ENCODE results near the gene RASGRP1. TPM values are rescaled to one million over a fixed set of nuclear protein-coding genes. Genes with fewer than 3 reads are reported as not detected.

The RASGRP1 gene
- total RNA-seq, 5 donors from 2014 or later (not counting 1 experiment from before 2014, with no cell fraction given) = 118 to 148 (median 131) TPM

- POLR2A ChIA-PET = interaction anchor here in 1 of 2 donors (1.1 kb wide), 1 partner anchor 29 kb away, joined by 4 read pairs; the partner anchor contains the start of gene RASGRP1
- H3K9me3 Mint-ChIP-seq = no peaks in the 10 kb centered on the region
- Histone ChIP-seq H3K36me3 (ENCODE audit: control insufficient read depth in 2 of 2, extremely low read depth in 1 of 2, insufficient read depth in 1 of 2, low read length in 1 of 2) (peaks cover 0 to 48% of the 10 kb centered on the region in 2 donors), H3K27me3 (replicated peaks in 1 of 2; ENCODE audit: control insufficient read depth in 2 of 2, extremely low read depth in 1 of 2, insufficient read depth in 2 of 2, low read length in 1 of 2) (no peaks in the 10 kb centered on the region), H3K4me1 (ENCODE audit: control insufficient read depth in 1 of 2, extremely low read depth in 1 of 2, insufficient read depth in 2 of 2, low read length in 2 of 2) (peaks cover 75 to 76% of the 10 kb centered on the region in 2 experiments), H3K9me3 (no peaks in the 10 kb centered on the region), H3K27ac (ENCODE audit: low read length) (peak overlapping the region; percentile 11), H3K4me3 (ENCODE audit: control insufficient read depth in 1 of 2, extremely low read depth in 1 of 2, low read length in 1 of 2) (no peak overlapping the region)
- no peak for ATAC-seq (replicated peaks in 1 of 4)
- H3K27ac Mint-ChIP-seq = peak overlapping the region; percentile 91 to 97
- no peak for DNase-seq
- no peaks in the 10 kb centered on the region for H3K27me3 Mint-ChIP-seq
- H3K4me3 Mint-ChIP-seq = peak overlapping the region in 1 of 3 donors; percentile 40
- H3K36me3 Mint-ChIP-seq = peaks cover 61% of the 10 kb centered on the region
- H3K4me1 Mint-ChIP-seq = peaks cover 99 to 100% (median 99%) of the 10 kb centered on the region in 3 donors
- CTCF ChIA-PET = interaction anchor here (0.6 to 4.2 kb wide), 12 partner anchors 11 to 165 kb away, joined by 3 to 19 read pairs (median 4); partner anchors contain the start of gene RASGRP1 (in 1 of the 2)
- WGBS (ENCODE audit: insufficient coverage) = no CpG with 5 or more reads among the region's 3 CpGs
Measured at GRCh38 chr15:38534691-38535090, 29.9 kb downstream of the RASGRP1 start.

- Histone ChIP-seq H3K4me1 (ENCODE audit: control insufficient read depth in 1 of 2, extremely low read depth in 1 of 2, insufficient read depth in 2 of 2, low read length in 2 of 2) (peaks cover 74% of the 10 kb centered on the region in 2 experiments), H3K27ac (ENCODE audit: low read length) (peak overlapping the region; percentile 40), H3K36me3 (ENCODE audit: control insufficient read depth in 2 of 2, extremely low read depth in 1 of 2, insufficient read depth in 1 of 2, low read length in 1 of 2) (peaks cover 0 to 50% of the 10 kb centered on the region in 2 donors), H3K4me3 (ENCODE audit: control insufficient read depth in 1 of 2, extremely low read depth in 1 of 2, low read length in 1 of 2) (no peak overlapping the region), H3K27me3 (replicated peaks in 1 of 2; ENCODE audit: control insufficient read depth in 2 of 2, extremely low read depth in 1 of 2, insufficient read depth in 2 of 2, low read length in 1 of 2) (no peaks in the 10 kb centered on the region), H3K9me3 (no peaks in the 10 kb centered on the region)
- peak overlapping the region; percentile 91 to 97 for H3K27ac Mint-ChIP-seq
- peaks cover 97 to 100% (median 100%) of the 10 kb centered on the region in 3 donors for H3K4me1 Mint-ChIP-seq
- DNase-seq = no peak
- H3K36me3 Mint-ChIP-seq = peaks cover 67% of the 10 kb centered on the region
- POLR2A ChIA-PET = interaction anchor here in 1 of 2 donors (1.1 kb wide), 1 partner anchor 30 kb away, joined by 4 read pairs; the partner anchor contains the start of gene RASGRP1
- H3K9me3 Mint-ChIP-seq = peaks cover 0 to 5% (median 0%) of the 10 kb centered on the region in 3 donors
- CTCF ChIA-PET = interaction anchor here (1.0 to 4.2 kb wide), 9 partner anchors 12 to 166 kb away, joined by 3 to 19 read pairs (median 4); no protein-coding TSS in a partner anchor
- H3K4me3 Mint-ChIP-seq = peak overlapping the region in 2 of 3 donors; percentile 21 to 40
- no peaks in the 10 kb centered on the region for H3K27me3 Mint-ChIP-seq
- peak in 2 of 4 experiments; percentile 2 to 29 for ATAC-seq (replicated peaks in 1 of 4)
Measured at GRCh38 chr15:38533926-38534325, 30.7 kb downstream of the RASGRP1 start.

GRCh38 chr15:38533416-38533915 lies 31.1 kb downstream of the RASGRP1 start:
- ATAC-seq (replicated peaks in 1 of 4) = peak in 2 of 4 experiments; percentile 34 to 52
- Histone ChIP-seq H3K9me3 (no peaks in the 10 kb centered on the region), H3K36me3 (ENCODE audit: control insufficient read depth in 2 of 2, extremely low read depth in 1 of 2, insufficient read depth in 1 of 2, low read length in 1 of 2) (peaks cover 0 to 54% of the 10 kb centered on the region in 2 donors), H3K27ac (ENCODE audit: low read length) (peak overlapping the region; percentile 40), H3K27me3 (replicated peaks in 1 of 2; ENCODE audit: control insufficient read depth in 2 of 2, extremely low read depth in 1 of 2, insufficient read depth in 2 of 2, low read length in 1 of 2) (no peaks in the 10 kb centered on the region), H3K4me1 (ENCODE audit: control insufficient read depth in 1 of 2, extremely low read depth in 1 of 2, insufficient read depth in 2 of 2, low read length in 2 of 2) (peaks cover 69 to 73% of the 10 kb centered on the region in 2 experiments), H3K4me3 (ENCODE audit: control insufficient read depth in 1 of 2, extremely low read depth in 1 of 2, low read length in 1 of 2) (no peak overlapping the region)
- H3K9me3 Mint-ChIP-seq = peaks cover 0 to 7% (median 0%) of the 10 kb centered on the region in 3 donors
- POLR2A ChIA-PET = interaction anchor here in 1 of 2 donors (1.1 kb wide), 1 partner anchor 31 kb away, joined by 4 read pairs; the partner anchor contains the start of gene RASGRP1
- peaks cover 71% of the 10 kb centered on the region for H3K36me3 Mint-ChIP-seq
- CTCF ChIA-PET = interaction anchor here (1.0 to 4.2 kb wide), 7 partner anchors 12 to 166 kb away, joined by 3 to 19 read pairs (median 4); no protein-coding TSS in a partner anchor
- no peak for DNase-seq
- H3K4me1 Mint-ChIP-seq = peaks cover 96 to 100% (median 99%) of the 10 kb centered on the region in 3 donors
- no peaks in the 10 kb centered on the region for H3K27me3 Mint-ChIP-seq
- WGBS (ENCODE audit: insufficient coverage) = 60% methylated on average over 1 of the region's 6 CpGs
- H3K27ac Mint-ChIP-seq = peak overlapping the region; percentile 91 to 97
- H3K4me3 Mint-ChIP-seq = peak overlapping the region; percentile 10 to 40 (median 21)

- no peak for DNase-seq
- Mint-ChIP-seq H3K4me3 (peak overlapping the region in 2 of 3 donors; percentile 4 to 40), H3K27ac (peak overlapping the region; percentile 91 to 97), H3K36me3 (peaks cover 77% of the 10 kb centered on the region), H3K4me1 (peaks cover 95 to 100% (median 99%) of the 10 kb centered on the region in 3 donors), H3K9me3 (peaks cover 0 to 7% (median 0%) of the 10 kb centered on the region in 3 donors), H3K27me3 (no peaks in the 10 kb centered on the region)
- CTCF ChIA-PET = interaction anchor here (0.6 to 4.2 kb wide), 5 partner anchors 92 to 1434 kb away, joined by 3 to 19 read pairs (median 4); no protein-coding TSS in a partner anchor
- Histone ChIP-seq H3K27me3 (replicated peaks in 1 of 2; ENCODE audit: control insufficient read depth in 2 of 2, extremely low read depth in 1 of 2, insufficient read depth in 2 of 2, low read length in 1 of 2) (no peaks in the 10 kb centered on the region), H3K4me1 (ENCODE audit: control insufficient read depth in 1 of 2, extremely low read depth in 1 of 2, insufficient read depth in 2 of 2, low read length in 2 of 2) (peaks cover 65 to 67% of the 10 kb centered on the region in 2 experiments), H3K9me3 (no peaks in the 10 kb centered on the region), H3K36me3 (ENCODE audit: control insufficient read depth in 2 of 2, extremely low read depth in 1 of 2, insufficient read depth in 1 of 2, low read length in 1 of 2) (peaks cover 0 to 54% of the 10 kb centered on the region in 2 donors), H3K4me3 (ENCODE audit: control insufficient read depth in 1 of 2, extremely low read depth in 1 of 2, low read length in 1 of 2) (no peak overlapping the region), H3K27ac (ENCODE audit: low read length) (peak overlapping the region; percentile 40)
- 83% methylated on average over 2 of the region's 3 CpGs for WGBS (ENCODE audit: insufficient coverage)
- POLR2A ChIA-PET = no interaction called here
- no peak for ATAC-seq (replicated peaks in 1 of 4)
Measured at GRCh38 chr15:38532728-38533127, 31.9 kb downstream of the RASGRP1 start.

GRCh38 chr15:38531509-38531908 lies 33.1 kb downstream of the RASGRP1 start:
- H3K4me3 ChIP-seq (ENCODE audit: control insufficient read depth in 1 of 2, extremely low read depth in 1 of 2, low read length in 1 of 2) = no peak overlapping the region
- WGBS (ENCODE audit: insufficient coverage) = 63% methylated on average over 1 of the region's 4 CpGs
- ChIA-PET CTCF (interaction anchor here in 1 of 2 donors (0.6 to 4.2 kb wide), 3 partner anchors 120 to 168 kb away, joined by 3 to 19 read pairs (median 3); no protein-coding TSS in a partner anchor), POLR2A (no interaction called here)
- DNase-seq (no peak), ATAC-seq (replicated peaks in 1 of 4) (no peak)
- Mint-ChIP-seq H3K27ac (peak overlapping the region; percentile 91 to 97), H3K4me1 (peaks cover 95 to 98% (median 96%) of the 10 kb centered on the region in 3 donors), H3K9me3 (peaks cover 0 to 7% (median 0%) of the 10 kb centered on the region in 3 donors), H3K36me3 (peaks cover 72% of the 10 kb centered on the region), H3K4me3 (no peak overlapping the region), H3K27me3 (no peaks in the 10 kb centered on the region)
- peaks cover 0 to 64% of the 10 kb centered on the region in 2 donors for H3K36me3 ChIP-seq (ENCODE audit: control insufficient read depth in 2 of 2, extremely low read depth in 1 of 2, insufficient read depth in 1 of 2, low read length in 1 of 2)
- no peak overlapping the region for H3K27ac ChIP-seq (ENCODE audit: low read length)
- H3K4me1 ChIP-seq (ENCODE audit: control insufficient read depth in 1 of 2, extremely low read depth in 1 of 2, insufficient read depth in 2 of 2, low read length in 2 of 2) = peaks cover 55 to 62% of the 10 kb centered on the region in 2 experiments
- no peaks in the 10 kb centered on the region for H3K9me3 ChIP-seq
- H3K27me3 ChIP-seq (replicated peaks in 1 of 2; ENCODE audit: control insufficient read depth in 2 of 2, extremely low read depth in 1 of 2, insufficient read depth in 2 of 2, low read length in 1 of 2) = no peaks in the 10 kb centered on the region

GRCh38 chr15:38530113-38530512 lies 34.5 kb downstream of the RASGRP1 start:
- WGBS (ENCODE audit: insufficient coverage) = no CpG with 5 or more reads among the region's 1 CpG
- H3K36me3 ChIP-seq (ENCODE audit: control insufficient read depth in 2 of 2, extremely low read depth in 1 of 2, insufficient read depth in 1 of 2, low read length in 1 of 2) = peaks cover 9 to 70% of the 10 kb centered on the region in 2 donors
- peaks cover 91 to 97% (median 94%) of the 10 kb centered on the region in 3 donors for H3K4me1 Mint-ChIP-seq
- no peak for ATAC-seq (replicated peaks in 1 of 4)
- no peak for DNase-seq
- H3K27me3 Mint-ChIP-seq = no peaks in the 10 kb centered on the region
- H3K9me3 ChIP-seq = no peaks in the 10 kb centered on the region
- H3K36me3 Mint-ChIP-seq = peaks cover 66% of the 10 kb centered on the region
- ChIA-PET CTCF (interaction anchor here in 1 of 2 donors (1.6 kb wide), 1 partner anchor 19 kb away, joined by 4 read pairs; no protein-coding TSS in a partner anchor), POLR2A (no interaction called here)
- no peaks in the 10 kb centered on the region for H3K27me3 ChIP-seq (replicated peaks in 1 of 2; ENCODE audit: control insufficient read depth in 2 of 2, extremely low read depth in 1 of 2, insufficient read depth in 2 of 2, low read length in 1 of 2)
- H3K27ac Mint-ChIP-seq = peak overlapping the region; percentile 71 to 90
- no peak overlapping the region for H3K27ac ChIP-seq (ENCODE audit: low read length)
- peaks cover 0 to 7% (median 0%) of the 10 kb centered on the region in 3 donors for H3K9me3 Mint-ChIP-seq
- peak overlapping the region in 1 of 3 donors; percentile 27 for H3K4me3 Mint-ChIP-seq
- H3K4me1 ChIP-seq (ENCODE audit: control insufficient read depth in 1 of 2, extremely low read depth in 1 of 2, insufficient read depth in 2 of 2, low read length in 2 of 2) = peaks cover 43 to 48% of the 10 kb centered on the region in 2 experiments
- H3K4me3 ChIP-seq (ENCODE audit: control insufficient read depth in 1 of 2, extremely low read depth in 1 of 2, low read length in 1 of 2) = no peak overlapping the region

Data from T-cell (primary cell).